ENCODE measurements around the gene NEUROD1. TPM values are rescaled to one million over a fixed set of nuclear protein-coding genes. Genes with fewer than 3 reads are reported as not detected.
"Not testable (repeated sequence)": the region's sequence is repeated elsewhere in the genome, so short reads cannot be mapped to it uniquely, and the experiment has no call there.

The NEUROD1 gene
- not detected for total RNA-seq
- long read RNA-seq: 0 reads

- ATAC-seq (no peak), DNase-seq (no peak)
- Histone ChIP-seq H3K27ac (no peak within 1 kb of the TSS), H3K4me3 (no peak within 1 kb of the TSS), H3K9me3 (no peaks in the 10 kb centered on the region), H3K36me3 (no peaks in the 10 kb centered on the region), H3K27me3 (peaks cover 92% of the 10 kb centered on the region), H3K4me1 (peaks cover 6% of the 10 kb centered on the region)
- TF ChIP-seq CTCF (IDR thresholded peaks at IDR 0.05): no peak
- intact Hi-C loops (cut with DNase I): no loop called here
Measured at GRCh38 chr2:181680055-181680936, at the start of gene NEUROD1. Gene NEUROD1, minus strand, starts transcription at chr2:181680517. Its CDS starts 1,657 bp downstream, at chr2:181678860.

GRCh38 chr2:181725476-181725875, 45.2 kb upstream of the NEUROD1 start:
- ATAC-seq: no peak
- H3K4me1 ChIP-seq: no peaks in the 10 kb centered on the region
- H3K9me3 ChIP-seq: no peaks in the 10 kb centered on the region
- intact Hi-C loops (cut with DNase I): no loop called here
- no peak overlapping the region for H3K4me3 ChIP-seq
- no peak for DNase-seq
- H3K36me3 ChIP-seq: no peaks in the 10 kb centered on the region
- H3K27me3 ChIP-seq: no peaks in the 10 kb centered on the region
- no peak for TF ChIP-seq CTCF (IDR thresholded peaks at IDR 0.05)
- no peak overlapping the region for H3K27ac ChIP-seq

- no peaks in the 10 kb centered on the region for H3K27me3 ChIP-seq
- no peaks in the 10 kb centered on the region for H3K36me3 ChIP-seq
- H3K27ac ChIP-seq: no peak overlapping the region
- DNase-seq (no peak), ATAC-seq (no peak)
- H3K4me1 ChIP-seq: no peaks in the 10 kb centered on the region
- no peak for TF ChIP-seq CTCF (IDR thresholded peaks at IDR 0.05)
- H3K9me3 ChIP-seq: no peaks in the 10 kb centered on the region
- intact Hi-C loops (cut with DNase I): no loop called here
- no peak overlapping the region for H3K4me3 ChIP-seq
Measured at GRCh38 chr2:181724662-181725061, 44.3 kb upstream of the NEUROD1 start.

GRCh38 chr2:181723731-181724130, 43.4 kb upstream of the NEUROD1 start:
- no peak for TF ChIP-seq CTCF (IDR thresholded peaks at IDR 0.05)
- ATAC-seq: no peak
- intact Hi-C loops (cut with DNase I): no loop called here
- DNase-seq: no peak
- no peaks in the 10 kb centered on the region for H3K36me3 ChIP-seq
- no peak overlapping the region for H3K27ac ChIP-seq
- no peaks in the 10 kb centered on the region for H3K27me3 ChIP-seq
- H3K9me3 ChIP-seq: no peaks in the 10 kb centered on the region
- no peaks in the 10 kb centered on the region for H3K4me1 ChIP-seq
- no peak overlapping the region for H3K4me3 ChIP-seq

- no peaks in the 10 kb centered on the region for H3K27me3 ChIP-seq
- intact Hi-C loops (cut with DNase I): no loop called here
- H3K4me3 ChIP-seq: no peak overlapping the region
- H3K27ac ChIP-seq: no peak overlapping the region
- no peaks in the 10 kb centered on the region for H3K9me3 ChIP-seq
- ATAC-seq: peak; percentile 94
- no peaks in the 10 kb centered on the region for H3K4me1 ChIP-seq
- no peak for DNase-seq
- peak; percentile 71 for TF ChIP-seq CTCF (IDR thresholded peaks at IDR 0.05)
- no peaks in the 10 kb centered on the region for H3K36me3 ChIP-seq
Measured at GRCh38 chr2:181715033-181715630, 34.8 kb upstream of the NEUROD1 start.

- H3K9me3 ChIP-seq; H3K4me1 ChIP-seq; intact Hi-C loops (cut with DNase I); H3K27ac ChIP-seq; H3K27me3 ChIP-seq; ATAC-seq; DNase-seq; H3K36me3 ChIP-seq; H3K4me3 ChIP-seq: not testable (repeated sequence)
Measured at GRCh38 chr2:181711051-181711450, 30.7 kb upstream of the NEUROD1 start.

- H3K36me3 ChIP-seq; intact Hi-C loops (cut with DNase I); H3K9me3 ChIP-seq; H3K27me3 ChIP-seq; DNase-seq; H3K27ac ChIP-seq; H3K4me1 ChIP-seq; ATAC-seq; H3K4me3 ChIP-seq: not testable (repeated sequence)
Measured at GRCh38 chr2:181702519-181702918, 22.2 kb upstream of the NEUROD1 start.

Data from upper lobe of right lung (tissue), 1 donor.